ENCODE data around the gene NT5C1B.

DNA sequence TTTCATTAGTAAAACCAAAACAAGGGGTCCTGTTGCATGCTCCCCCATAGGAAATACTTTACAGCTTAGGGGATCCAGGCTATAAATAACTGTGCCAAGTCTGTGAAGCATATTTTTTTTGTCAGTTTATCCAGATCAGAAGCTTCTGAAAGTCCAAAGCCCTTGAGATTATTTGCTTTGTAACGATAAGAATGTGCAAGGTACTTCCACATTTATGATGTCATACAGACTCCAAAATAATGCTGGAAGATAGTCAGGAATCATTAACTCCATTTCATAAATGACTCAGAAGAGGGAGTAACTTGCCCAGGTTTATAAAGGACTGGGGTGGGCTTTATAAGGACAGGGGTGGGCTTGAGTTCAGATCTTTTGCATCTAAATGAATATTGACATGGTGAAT lies 58.2 kb downstream of the NT5C1B start:
- TF ChIP-seq TAF1 (IDR thresholded peaks at IDR 0.05; ENCODE audit: borderline replicate concordance, insufficient read depth, low read length), result no peak
- TF ChIP-seq, protein P1, sequence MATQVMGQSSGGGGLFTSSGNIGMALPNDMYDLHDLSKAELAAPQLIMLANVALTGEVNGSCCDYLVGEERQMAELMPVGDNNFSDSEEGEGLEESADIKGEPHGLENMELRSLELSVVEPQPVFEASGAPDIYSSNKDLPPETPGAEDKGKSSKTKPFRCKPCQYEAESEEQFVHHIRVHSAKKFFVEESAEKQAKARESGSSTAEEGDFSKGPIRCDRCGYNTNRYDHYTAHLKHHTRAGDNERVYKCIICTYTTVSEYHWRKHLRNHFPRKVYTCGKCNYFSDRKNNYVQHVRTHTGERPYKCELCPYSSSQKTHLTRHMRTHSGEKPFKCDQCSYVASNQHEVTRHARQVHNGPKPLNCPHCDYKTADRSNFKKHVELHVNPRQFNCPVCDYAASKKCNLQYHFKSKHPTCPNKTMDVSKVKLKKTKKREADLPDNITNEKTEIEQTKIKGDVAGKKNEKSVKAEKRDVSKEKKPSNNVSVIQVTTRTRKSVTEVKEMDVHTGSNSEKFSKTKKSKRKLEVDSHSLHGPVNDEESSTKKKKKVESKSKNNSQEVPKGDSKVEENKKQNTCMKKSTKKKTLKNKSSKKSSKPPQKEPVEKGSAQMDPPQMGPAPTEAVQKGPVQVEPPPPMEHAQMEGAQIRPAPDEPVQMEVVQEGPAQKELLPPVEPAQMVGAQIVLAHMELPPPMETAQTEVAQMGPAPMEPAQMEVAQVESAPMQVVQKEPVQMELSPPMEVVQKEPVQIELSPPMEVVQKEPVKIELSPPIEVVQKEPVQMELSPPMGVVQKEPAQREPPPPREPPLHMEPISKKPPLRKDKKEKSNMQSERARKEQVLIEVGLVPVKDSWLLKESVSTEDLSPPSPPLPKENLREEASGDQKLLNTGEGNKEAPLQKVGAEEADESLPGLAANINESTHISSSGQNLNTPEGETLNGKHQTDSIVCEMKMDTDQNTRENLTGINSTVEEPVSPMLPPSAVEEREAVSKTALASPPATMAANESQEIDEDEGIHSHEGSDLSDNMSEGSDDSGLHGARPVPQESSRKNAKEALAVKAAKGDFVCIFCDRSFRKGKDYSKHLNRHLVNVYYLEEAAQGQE (IDR thresholded peaks at IDR 0.05; ENCODE audit: insufficient read depth in 1 of 2, low read depth in 2 of 2, low read length in 2 of 2), result no peak
- no peak for TF ChIP-seq POLR2AphosphoS5 (IDR thresholded peaks at IDR 0.05; ENCODE audit: low read depth, low read length)
- no peak for TF ChIP-seq SIN3A (IDR thresholded peaks at IDR 0.05; ENCODE audit: borderline replicate concordance, insufficient read depth, low read length)

Measured in PFSK-1 (cell line).